Measurements from ENCODE around the gene SNX6.

DNA sequence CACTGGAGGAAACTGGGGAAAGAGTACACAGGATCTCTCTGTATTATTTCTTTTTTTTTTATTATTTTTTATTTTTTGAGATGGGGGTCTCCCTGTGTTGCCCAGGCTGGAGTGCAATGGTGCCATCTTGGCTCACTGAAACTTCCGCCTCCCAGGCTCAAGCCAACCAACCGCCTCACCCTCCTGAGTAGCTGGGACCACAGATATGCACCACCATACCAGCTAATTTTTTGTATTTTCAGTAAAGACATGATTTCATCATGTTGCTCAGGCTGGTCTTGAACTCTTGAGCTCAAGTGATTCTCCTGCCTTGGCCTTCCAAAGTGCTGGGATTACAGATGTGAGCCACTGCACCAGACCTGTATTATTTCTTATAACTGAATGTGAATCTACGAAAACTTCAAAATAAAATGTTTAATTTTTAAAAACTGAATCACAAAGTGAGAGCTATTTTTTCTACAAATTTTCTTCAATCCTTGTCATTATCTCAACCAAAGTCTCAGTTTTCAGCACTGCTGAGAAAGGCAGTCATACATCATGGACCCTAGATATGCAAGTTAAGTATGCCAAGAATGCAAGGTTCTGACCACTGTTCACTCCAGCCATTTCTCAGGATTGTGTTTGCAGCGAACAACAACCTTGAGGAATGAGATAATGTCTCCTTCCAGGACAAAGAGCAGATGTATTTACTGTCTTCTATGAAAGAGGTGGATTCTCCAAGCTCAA is 92.8 kb downstream of the SNX6 start:
- TF ChIP-seq, protein P1, sequence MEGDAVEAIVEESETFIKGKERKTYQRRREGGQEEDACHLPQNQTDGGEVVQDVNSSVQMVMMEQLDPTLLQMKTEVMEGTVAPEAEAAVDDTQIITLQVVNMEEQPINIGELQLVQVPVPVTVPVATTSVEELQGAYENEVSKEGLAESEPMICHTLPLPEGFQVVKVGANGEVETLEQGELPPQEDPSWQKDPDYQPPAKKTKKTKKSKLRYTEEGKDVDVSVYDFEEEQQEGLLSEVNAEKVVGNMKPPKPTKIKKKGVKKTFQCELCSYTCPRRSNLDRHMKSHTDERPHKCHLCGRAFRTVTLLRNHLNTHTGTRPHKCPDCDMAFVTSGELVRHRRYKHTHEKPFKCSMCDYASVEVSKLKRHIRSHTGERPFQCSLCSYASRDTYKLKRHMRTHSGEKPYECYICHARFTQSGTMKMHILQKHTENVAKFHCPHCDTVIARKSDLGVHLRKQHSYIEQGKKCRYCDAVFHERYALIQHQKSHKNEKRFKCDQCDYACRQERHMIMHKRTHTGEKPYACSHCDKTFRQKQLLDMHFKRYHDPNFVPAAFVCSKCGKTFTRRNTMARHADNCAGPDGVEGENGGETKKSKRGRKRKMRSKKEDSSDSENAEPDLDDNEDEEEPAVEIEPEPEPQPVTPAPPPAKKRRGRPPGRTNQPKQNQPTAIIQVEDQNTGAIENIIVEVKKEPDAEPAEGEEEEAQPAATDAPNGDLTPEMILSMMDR (conservative IDR thresholded peaks at IDR 0.05) = no peak
- no peak for TF ChIP-seq ZFX (IDR thresholded peaks at IDR 0.05)
